ENCODE measurements around the gene ATP8A1.

GRCh38 chr4:42612898-42613297 lies 44.0 kb downstream of the ATP8A1 start:
- TF ChIP-seq YY1 (IDR thresholded peaks at IDR 0.05; ENCODE audit: insufficient read depth, insufficient read length) (no peak), ZNF274 (IDR thresholded peaks at IDR 0.05; ENCODE audit: low read depth, low read length) (no peak)

All from NT2/D1 (cell line).